Uterus (tissue), 2 donors: ENCODE data around the gene PEX16.

Experiments
- CTCF ChIP-seq, 4 experiments: fragments of 200-600 bp in 2 of 4; fragments of 450-650 bp in 2 of 4; sonication (generic) in 2 of 4; IDR thresholded peaks; one replicate each; pipeline ENCODE4 v1.5.1; 2016 to 2019; ENCODE audit warnings: antibody characterized with exemption in 4 of 4, mild to moderate bottlenecking in 2 of 4, moderate library complexity in 1 of 4
- POLR2A ChIP-seq, 2 donors: fragments of 450-650 bp; IDR thresholded peaks; one replicate each; pipeline ENCODE4 v1.6.1; 2016; ENCODE audit warnings: antibody characterized with exemption in 2 of 2, mild to moderate bottlenecking in 1 of 2, moderate library complexity in 1 of 2

GRCh38 chr11:45899448-45900174, 18.1 kb downstream of the PEX16 start:
- no peak for TF ChIP-seq POLR2A (IDR thresholded peaks at IDR 0.05)
- TF ChIP-seq CTCF (IDR thresholded peaks at IDR 0.05) = no peak
